HG02943 (cell line): Measurements from ENCODE around the gene ITPRID1.
"Not testable (repeated sequence)": the region's sequence is repeated elsewhere in the genome, so short reads cannot be mapped to it uniquely, and the experiment has no call there.

Experiments used
- ATAC-seq: cut with Tn5 transposase; IDR thresholded peaks from one replicate; pipeline ENCODE4 v1.9.1; 2021; ENCODE audit warnings: mild to moderate bottlenecking, low read depth, moderate library complexity; ENCODE audit not compliant: unreplicated experiment

ITPRID1 gene

GRCh38 chr7:31512166-31512565, 1.7 kb upstream of the ITPRID1 start:
- no peak for ATAC-seq

- ATAC-seq: no peak
These were observed 3.0 kb downstream of the ITPRID1 start for GRCh38 chr7:31516680-31517502.

GRCh38 chr7:31517513-31517912, 3.6 kb downstream of the ITPRID1 start:
- no peak for ATAC-seq

- ATAC-seq: no peak
These were observed 4.9 kb downstream of the ITPRID1 start for GRCh38 chr7:31518766-31519165.

- no peak for ATAC-seq
These were observed 7.6 kb downstream of the ITPRID1 start for GRCh38 chr7:31521336-31522010.

- ATAC-seq: no peak
These were observed 13.0 kb downstream of the ITPRID1 start for GRCh38 chr7:31526864-31527263.

- ATAC-seq: no peak
These were observed 15.2 kb downstream of the ITPRID1 start for GRCh38 chr7:31529103-31529502.

- ATAC-seq: not testable (repeated sequence)
These were observed 26.8 kb downstream of the ITPRID1 start for GRCh38 chr7:31540651-31541185.

- ATAC-seq: no peak
These were observed 31.7 kb downstream of the ITPRID1 start for GRCh38 chr7:31545549-31545948.

- no peak for ATAC-seq
These were observed 35.7 kb downstream of the ITPRID1 start for GRCh38 chr7:31549611-31550010.

GRCh38 chr7:31550432-31550831, 36.5 kb downstream of the ITPRID1 start:
- ATAC-seq: no peak

GRCh38 chr7:31553661-31554081, 39.8 kb downstream of the ITPRID1 start:
- no peak for ATAC-seq

GRCh38 chr7:31562002-31562401, 48.1 kb downstream of the ITPRID1 start:
- ATAC-seq: no peak

GRCh38 chr7:31563522-31563921, 49.6 kb downstream of the ITPRID1 start:
- ATAC-seq: no peak

GRCh38 chr7:31563951-31564350, 50.1 kb downstream of the ITPRID1 start:
- no peak for ATAC-seq

- no peak for ATAC-seq
These were observed 50.8 kb downstream of the ITPRID1 start for GRCh38 chr7:31564661-31565060.

- no peak for ATAC-seq
These were observed 55.6 kb downstream of the ITPRID1 start for GRCh38 chr7:31569528-31569927.

- no peak for ATAC-seq
These were observed 69.6 kb downstream of the ITPRID1 start for GRCh38 chr7:31583526-31583925.

GRCh38 chr7:31583942-31584341, 70.1 kb downstream of the ITPRID1 start:
- no peak for ATAC-seq

GRCh38 chr7:31595390-31595789, 81.5 kb downstream of the ITPRID1 start:
- no peak for ATAC-seq

GRCh38 chr7:31602041-31602625, 88.2 kb downstream of the ITPRID1 start:
- no peak for ATAC-seq
